Upper lobe of right lung (tissue), 1 donor: ENCODE data around the gene ADAMTS5. TPM values are rescaled to one million over a fixed set of nuclear protein-coding genes. Genes with fewer than 3 reads are reported as not detected.

ENCODE experiments used
- ATAC-seq: fragments of 200-7000 bp; cut with Tn5 transposase; one replicate; pipeline ENCODE4 v1.9.1; 2020; ENCODE audit warnings: mild to moderate bottlenecking, moderate library complexity
- DNase-seq: peaks from one replicate; pipeline ENCODE4 v3.0.0-alpha.2; 2020
- H3K27ac ChIP-seq: fragments of 200-600 bp; one replicate; pipeline ENCODE4 v1.8.0; 2022
- H3K27me3 ChIP-seq: fragments of 200-600 bp; one replicate; pipeline ENCODE4 v1.8.0; 2022; ENCODE audit warnings: mild to moderate bottlenecking
- H3K36me3 ChIP-seq: fragments of 200-600 bp; one replicate; pipeline ENCODE4 v1.8.0; 2022
- H3K4me1 ChIP-seq: fragments of 200-600 bp; one replicate; pipeline ENCODE4 v1.8.0; 2022
- H3K4me3 ChIP-seq: fragments of 200-600 bp; one replicate; pipeline ENCODE4 v1.8.0; 2022; ENCODE audit warnings: mild to moderate bottlenecking
- H3K9me3 ChIP-seq: fragments of 200-600 bp; one replicate; pipeline ENCODE4 v1.8.0; 2022
- CTCF ChIP-seq: fragments of 200-600 bp; IDR thresholded peaks from one replicate; pipeline ENCODE4 v1.8.0; 2022; ENCODE audit warnings: antibody characterized with exemption
- intact Hi-C: fragments of 100-400 bp; cut with DNase I; formaldehyde crosslinking; loops from one replicate; pipeline ENCODE4 v1.11.0; 2022
- total RNA-seq: library from RNA; stranded (reverse); fragmentation: NEBNext Ultra II Directional; extraction: Animal tissue kit (Norgen Biotek cat#: 25700); gene quantifications from one replicate; pipeline ENCODE4 v1.2.1, GENCODE V29; 2021
- donor health status: DM: no; HTN: yes; CAD: no; lungs with severe emphysema.

Gene ADAMTS5
- total RNA-seq, 1 donor from 2014 or later, result 3.2 TPM

DNA sequence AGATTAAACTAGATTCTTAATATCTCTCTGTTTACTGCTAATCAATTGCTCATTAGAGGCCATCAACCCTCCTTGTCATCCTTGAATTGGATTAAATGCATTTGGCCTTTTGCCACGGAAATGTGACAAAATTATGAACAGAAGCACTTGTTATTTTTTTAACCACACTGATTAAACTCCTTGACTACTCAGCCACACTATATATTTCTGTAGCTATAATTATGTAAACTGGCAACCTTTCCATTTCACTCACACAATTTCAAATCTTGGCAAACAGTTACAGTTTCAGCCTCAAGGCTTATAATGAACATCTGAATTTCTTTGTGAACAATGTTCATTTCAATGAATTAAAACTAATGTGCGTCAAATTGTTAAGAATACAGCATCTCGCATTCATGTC is 10.1 kb downstream of the ADAMTS5 start:
- no peaks in the 10 kb centered on the region for H3K9me3 ChIP-seq
- H3K27me3 ChIP-seq, result no peaks in the 10 kb centered on the region
- H3K4me3 ChIP-seq, result no peak overlapping the region
- no peak overlapping the region for H3K27ac ChIP-seq
- H3K4me1 ChIP-seq, result no peaks in the 10 kb centered on the region
- ATAC-seq (no peak), DNase-seq (no peak)
- no peak for TF ChIP-seq CTCF
- no peaks in the 10 kb centered on the region for H3K36me3 ChIP-seq
- intact Hi-C loops, result no loop called here

DNA sequence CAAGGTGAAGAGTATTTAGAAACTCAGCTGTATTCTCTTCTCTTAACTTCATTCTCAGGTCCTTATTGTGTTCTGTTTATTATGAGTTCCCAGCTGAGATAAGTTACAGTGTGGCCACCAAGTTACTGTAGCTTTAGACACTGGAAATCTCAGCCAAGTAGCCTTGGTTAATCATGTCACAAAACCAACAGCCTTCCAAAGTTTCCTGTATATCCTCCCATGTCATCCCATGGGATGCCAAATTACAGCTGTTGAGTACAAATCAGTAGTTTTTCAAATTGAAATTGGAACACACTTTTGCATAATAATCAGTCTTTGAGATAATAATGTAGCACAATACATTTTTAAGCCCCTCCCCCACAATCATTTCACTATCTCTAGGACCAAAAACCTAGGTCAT is 10.7 kb downstream of the ADAMTS5 start:
- no peak overlapping the region for H3K27ac ChIP-seq
- intact Hi-C loops, result no loop called here
- no peak for ATAC-seq

GRCh38 chr21:26954662-26955121 is 12.2 kb downstream of the ADAMTS5 start:
- no peak overlapping the region for H3K27ac ChIP-seq

More for the DNA sequence above, 10.7 kb downstream of the ADAMTS5 start:
- no peak for DNase-seq
- Histone ChIP-seq H3K4me1 (no peaks in the 10 kb centered on the region), H3K36me3 (no peaks in the 10 kb centered on the region), H3K27me3 (no peaks in the 10 kb centered on the region), H3K9me3 (no peaks in the 10 kb centered on the region), H3K4me3 (no peak overlapping the region)
- TF ChIP-seq CTCF, result no peak

GRCh38 chr21:26952374-26953066 is 14.4 kb downstream of the ADAMTS5 start:
- ATAC-seq (no peak), DNase-seq (no peak)
- Histone ChIP-seq H3K27ac (no peak overlapping the region), H3K27me3 (no peaks in the 10 kb centered on the region), H3K4me1 (no peaks in the 10 kb centered on the region), H3K36me3 (no peaks in the 10 kb centered on the region), H3K4me3 (no peak overlapping the region), H3K9me3 (no peaks in the 10 kb centered on the region)
- intact Hi-C loops, result no loop called here
- no peak for TF ChIP-seq CTCF

More at GRCh38 chr21:26954662-26955121, 12.2 kb downstream of the ADAMTS5 start:
- no peaks in the 10 kb centered on the region for H3K4me1 ChIP-seq
- no peaks in the 10 kb centered on the region for H3K36me3 ChIP-seq
- no peaks in the 10 kb centered on the region for H3K9me3 ChIP-seq
- DNase-seq, result no peak
- intact Hi-C loops, result no loop called here
- H3K27me3 ChIP-seq, result no peaks in the 10 kb centered on the region
- TF ChIP-seq CTCF, result no peak
- no peak for ATAC-seq
- no peak overlapping the region for H3K4me3 ChIP-seq

DNA sequence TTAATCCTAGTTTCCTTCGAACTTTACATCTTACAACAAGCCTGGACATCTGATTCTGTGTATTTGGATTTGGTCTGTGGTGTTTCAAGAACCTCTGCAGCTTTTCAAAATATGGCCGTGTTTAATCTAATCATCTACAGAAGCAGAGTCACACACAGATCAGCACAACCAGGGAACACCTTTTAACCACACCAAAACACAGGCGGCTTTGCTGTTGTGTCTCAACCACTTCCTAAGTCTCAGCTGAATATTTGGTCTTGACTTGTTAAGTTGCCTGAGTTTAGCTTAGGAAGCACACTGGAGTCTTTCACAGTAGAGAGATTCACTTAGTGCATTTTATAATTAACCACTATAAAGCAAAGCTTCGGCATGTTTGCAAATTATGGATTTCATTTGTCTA is 17.1 kb downstream of the ADAMTS5 start:
- Histone ChIP-seq H3K36me3 (no peaks in the 10 kb centered on the region), H3K27ac (no peak overlapping the region), H3K27me3 (no peaks in the 10 kb centered on the region), H3K4me3 (no peak overlapping the region), H3K9me3 (no peaks in the 10 kb centered on the region), H3K4me1 (peaks cover 17% of the 10 kb centered on the region)
- intact Hi-C loops, result no loop called here
- TF ChIP-seq CTCF, result no peak
- ATAC-seq (no peak), DNase-seq (no peak)

DNA sequence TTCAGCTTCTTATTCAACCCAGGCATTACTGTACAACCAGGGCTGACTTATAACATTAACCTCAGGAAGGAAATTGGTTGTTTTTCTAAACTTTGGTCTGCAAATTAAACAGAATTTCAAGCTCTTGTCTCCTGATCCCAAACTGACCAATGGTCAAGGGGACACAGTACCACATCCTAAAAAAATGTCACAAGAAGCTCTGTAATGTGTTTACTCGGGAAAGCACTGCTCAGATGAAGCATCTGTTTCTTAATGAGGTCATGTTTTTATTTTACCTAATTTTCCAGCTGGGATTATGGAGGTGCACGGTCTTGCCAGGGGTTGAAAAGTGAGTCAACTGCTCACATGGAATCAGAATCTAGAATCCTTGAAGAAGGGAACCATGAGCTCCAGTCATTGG is 18.7 kb downstream of the ADAMTS5 start:
- no peak for ATAC-seq

More for the DNA sequence above, 18.7 kb downstream of the ADAMTS5 start:
- intact Hi-C loops, result no loop called here
- no peaks in the 10 kb centered on the region for H3K27me3 ChIP-seq
- H3K36me3 ChIP-seq, result no peaks in the 10 kb centered on the region
- H3K4me1 ChIP-seq, result peaks cover 17% of the 10 kb centered on the region
- DNase-seq, result no peak
- no peak overlapping the region for H3K27ac ChIP-seq
- no peak overlapping the region for H3K4me3 ChIP-seq
- H3K9me3 ChIP-seq, result no peaks in the 10 kb centered on the region
- no peak for TF ChIP-seq CTCF
